ENCODE results near the gene FHL2. TPM values are rescaled to one million over a fixed set of nuclear protein-coding genes. Genes with fewer than 3 reads are reported as not detected.

FHL2 gene
- total and polyA plus RNA-seq, 9 of the 15 experiments (the other 6 are each of a cell fraction or from before 2014, with no cell fraction given): 7.5 to 33.1 (median 23.9) TPM

GRCh38 chr2:105428387-105429018 is 29.7 kb upstream of the FHL2 start:
- H2AFZ ChIP-seq (ENCODE audit: low read depth, low read length): no peak overlapping the region
- ATAC-seq (no peak), FAIRE-seq (no peak), DNase-seq (ENCODE audit: extremely low read depth in 1 of 4, low spot score in 3 of 4) (no peak)
- H3K36me3 ChIP-seq (ENCODE audit: control insufficient read depth, insufficient read depth, low read length): no peaks in the 10 kb centered on the region
- H3K27ac ChIP-seq (ENCODE audit: extremely low read depth, low read depth, low read length): no peak overlapping the region
- CTCF ChIA-PET (ENCODE audit: low intra/inter-chr PET ratio): no interaction called here
- H3K9me3 ChIP-seq (replicated peaks; ENCODE audit: control insufficient read depth, insufficient read depth, low read depth, low read length): no peaks in the 10 kb centered on the region
- no peaks in the 10 kb centered on the region for H4K20me1 ChIP-seq (replicated peaks; ENCODE audit: control insufficient read depth, insufficient read depth, low read length)
- no peaks in the 10 kb centered on the region for H3K9me1 ChIP-seq (ENCODE audit: control insufficient read depth, insufficient read depth, low read length)
- TF ChIP-seq, protein P1, sequence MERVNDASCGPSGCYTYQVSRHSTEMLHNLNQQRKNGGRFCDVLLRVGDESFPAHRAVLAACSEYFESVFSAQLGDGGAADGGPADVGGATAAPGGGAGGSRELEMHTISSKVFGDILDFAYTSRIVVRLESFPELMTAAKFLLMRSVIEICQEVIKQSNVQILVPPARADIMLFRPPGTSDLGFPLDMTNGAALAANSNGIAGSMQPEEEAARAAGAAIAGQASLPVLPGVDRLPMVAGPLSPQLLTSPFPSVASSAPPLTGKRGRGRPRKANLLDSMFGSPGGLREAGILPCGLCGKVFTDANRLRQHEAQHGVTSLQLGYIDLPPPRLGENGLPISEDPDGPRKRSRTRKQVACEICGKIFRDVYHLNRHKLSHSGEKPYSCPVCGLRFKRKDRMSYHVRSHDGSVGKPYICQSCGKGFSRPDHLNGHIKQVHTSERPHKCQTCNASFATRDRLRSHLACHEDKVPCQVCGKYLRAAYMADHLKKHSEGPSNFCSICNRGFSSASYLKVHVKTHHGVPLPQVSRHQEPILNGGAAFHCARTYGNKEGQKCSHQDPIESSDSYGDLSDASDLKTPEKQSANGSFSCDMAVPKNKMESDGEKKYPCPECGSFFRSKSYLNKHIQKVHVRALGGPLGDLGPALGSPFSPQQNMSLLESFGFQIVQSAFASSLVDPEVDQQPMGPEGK (CRISPR knock-in tag; IDR thresholded peaks at IDR 0.05; ENCODE audit: borderline replicate concordance): no peak
- TF ChIP-seq SMARCA5 (IDR thresholded peaks at IDR 0.05) (no peak), ZNF589 (CRISPR knock-in tag; IDR thresholded peaks at IDR 0.05; ENCODE audit: low read depth) (no peak), MECOM (CRISPR knock-in tag; IDR thresholded peaks at IDR 0.05) (no peak), ZC3H8 (IDR thresholded peaks at IDR 0.05) (no peak), XRCC4 (IDR thresholded peaks at IDR 0.05; ENCODE audit: extremely low read depth, insufficient read depth, insufficient read length) (no peak)
- TF ChIP-seq, protein P2, sequence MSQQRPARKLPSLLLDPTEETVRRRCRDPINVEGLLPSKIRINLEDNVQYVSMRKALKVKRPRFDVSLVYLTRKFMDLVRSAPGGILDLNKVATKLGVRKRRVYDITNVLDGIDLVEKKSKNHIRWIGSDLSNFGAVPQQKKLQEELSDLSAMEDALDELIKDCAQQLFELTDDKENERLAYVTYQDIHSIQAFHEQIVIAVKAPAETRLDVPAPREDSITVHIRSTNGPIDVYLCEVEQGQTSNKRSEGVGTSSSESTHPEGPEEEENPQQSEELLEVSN (IDR thresholded peaks at IDR 0.05; ENCODE audit: borderline replicate concordance in 1 of 2, extremely low read depth in 1 of 2, insufficient read depth in 1 of 2, insufficient read length in 1 of 2, low read depth in 1 of 2, low read length in 1 of 2, poor library complexity in 1 of 2, severe bottlenecking in 1 of 2): no peak
- H3K4me1 ChIP-seq (replicated peaks in 1 of 2; ENCODE audit: control insufficient read depth in 2 of 2, insufficient read depth in 2 of 2, low read length in 2 of 2): peaks cover 9 to 18% of the 10 kb centered on the region in 2 experiments; a peak in 4 of 5 replicates
- intact Hi-C loops (cut with micrococcal nuclease) (no loop called here), in situ Hi-C loops (cut with MboI) (no loop called here)
- no peaks in the 10 kb centered on the region; a peak in 1 of 5 replicates for H3K27me3 ChIP-seq (ENCODE audit: control insufficient read depth in 2 of 2, insufficient read depth in 2 of 2, low read length in 2 of 2)
- no TSS peak for BruUV-seq (replicated peaks)
- no peak overlapping the region for H3K9ac ChIP-seq (ENCODE audit: insufficient read depth in 1 of 2, low read depth in 2 of 2, low read length in 2 of 2)
- H3K4me2 ChIP-seq (ENCODE audit: insufficient read depth, low read length): no peak overlapping the region
- no peaks in the 10 kb centered on the region for H3K79me2 ChIP-seq (ENCODE audit: control insufficient read depth, insufficient read depth, low read length)
- H3K4me3 ChIP-seq: no peak overlapping the region
- POLR2A ChIA-PET: interaction anchor here (1.5 kb wide), 1 partner anchor 15 kb away, joined by 5 read pairs; no protein-coding TSS in a partner anchor
- 66% methylated on average over 12 of the region's 12 CpGs for WGBS (ENCODE audit: insufficient coverage, low coverage, missing lambda C conversion rate)
